KOPT-K1 (cell line): ENCODE measurements around the gene GPATCH2.
"Not testable (repeated sequence)": the region's sequence is repeated elsewhere in the genome, so short reads cannot be mapped to it uniquely, and the experiment has no call there.

ENCODE experiments used
- H3K27ac ChIP-seq: fragments of 200-600 bp; sonication (generic); 2 replicates; pipeline ENCODE4 v1.5.1; 2016; ENCODE audit warnings: antibody characterized with exemption, mild to moderate bottlenecking, low read depth, low read length; ENCODE audit not compliant: poor library complexity, severe bottlenecking
- H3K36me3 ChIP-seq: fragments of 200-600 bp; sonication (generic); 2 replicates; pipeline ENCODE4 v1.5.1; 2017; ENCODE audit warnings: antibody characterized with exemption, mild to moderate bottlenecking, low read length, moderate library complexity; ENCODE audit not compliant: insufficient read depth
- H3K9me3 ChIP-seq: fragments of 200-600 bp; sonication (generic); 2 replicates; pipeline ENCODE4 v1.5.1; 2017; ENCODE audit warnings: antibody characterized with exemption, low read length, mild to moderate bottlenecking; ENCODE audit not compliant: insufficient read depth, poor library complexity, severe bottlenecking

The GPATCH2 gene

GRCh38 chr1:217418269-217419193 is 212.4 kb downstream of the GPATCH2 start:
- Histone ChIP-seq H3K9me3 (no peaks in the 10 kb centered on the region), H3K27ac (no peak overlapping the region), H3K36me3 (no peaks in the 10 kb centered on the region)

DNA sequence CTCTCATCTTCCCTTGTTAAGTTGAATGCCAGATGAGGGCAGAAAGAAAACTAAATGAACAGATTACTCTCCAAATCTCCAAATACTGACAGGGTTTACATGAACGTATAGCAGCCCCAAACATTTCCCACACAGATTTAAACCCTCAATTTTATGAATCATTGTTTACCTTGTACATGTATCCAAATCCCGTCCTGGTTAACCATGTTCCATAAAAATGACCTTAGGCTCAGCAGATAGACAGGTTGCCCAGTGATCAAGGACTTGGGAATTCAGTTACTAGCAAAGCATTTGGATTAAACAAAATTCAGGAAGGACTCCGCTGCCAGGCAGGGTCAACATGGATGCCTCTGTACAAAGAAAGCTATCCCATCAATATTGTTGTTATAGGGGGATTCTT is 213.5 kb downstream of the GPATCH2 start:
- no peaks in the 10 kb centered on the region for H3K36me3 ChIP-seq
- H3K27ac ChIP-seq = no peak overlapping the region
- H3K9me3 ChIP-seq = no peaks in the 10 kb centered on the region

DNA sequence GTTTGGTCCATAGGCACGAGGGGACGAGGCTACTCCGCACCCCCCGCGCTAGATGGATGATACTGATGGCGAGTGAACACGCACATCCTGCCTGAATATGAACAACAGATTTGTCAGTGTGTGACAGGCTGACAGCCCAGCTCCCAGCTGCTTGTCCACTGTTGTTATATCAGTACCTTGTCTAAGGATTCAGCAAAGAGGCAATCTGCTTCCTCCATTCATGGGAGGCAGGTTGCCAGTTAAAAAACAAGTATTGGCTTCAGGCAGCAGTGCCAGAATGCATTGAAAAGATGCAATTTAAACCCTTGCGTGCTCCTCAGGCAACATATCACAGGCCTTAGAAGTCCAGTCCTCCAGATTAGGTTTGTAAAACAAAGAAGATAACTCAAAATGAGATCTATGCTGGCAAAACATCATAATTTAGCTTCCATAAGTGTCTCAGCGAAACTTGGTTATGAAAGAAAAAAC is 223.3 kb downstream of the GPATCH2 start:
- H3K36me3 ChIP-seq = no peaks in the 10 kb centered on the region
- no peak overlapping the region for H3K27ac ChIP-seq
- no peaks in the 10 kb centered on the region for H3K9me3 ChIP-seq

DNA sequence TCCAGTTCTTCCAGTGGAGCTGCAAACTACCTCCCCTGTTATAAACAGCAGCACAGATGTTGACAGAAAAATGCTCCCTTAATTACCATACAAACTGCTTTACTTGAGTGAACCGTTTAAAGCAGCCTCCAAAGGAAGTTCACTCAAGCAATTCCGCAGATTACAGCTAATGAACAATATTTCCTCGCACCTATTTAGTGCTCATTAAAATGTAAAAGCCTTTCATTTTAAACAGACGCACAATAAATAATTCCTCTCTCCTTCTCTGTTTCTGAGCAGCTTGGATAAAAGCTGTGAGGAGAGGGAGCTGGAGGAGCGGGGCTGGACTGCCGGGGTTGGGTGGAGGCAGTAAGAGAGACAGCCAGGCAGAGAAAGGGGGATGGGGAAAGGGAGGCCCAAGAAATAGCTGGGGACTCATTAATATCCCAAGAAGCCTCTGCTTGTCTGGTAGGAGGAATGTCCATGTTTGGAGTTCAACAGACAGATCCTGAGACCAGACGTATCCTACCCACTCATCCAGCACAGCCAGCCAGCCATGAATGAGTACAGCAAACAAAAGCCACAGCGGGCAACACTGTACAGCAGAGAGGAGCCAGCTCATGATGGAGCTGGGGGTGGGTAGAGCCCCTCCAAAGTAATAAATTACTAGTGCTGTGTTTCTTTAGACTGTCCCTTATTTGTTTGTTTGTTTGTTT is 227.7 kb downstream of the GPATCH2 start:
- Histone ChIP-seq H3K9me3 (no peaks in the 10 kb centered on the region), H3K36me3 (no peaks in the 10 kb centered on the region), H3K27ac (no peak overlapping the region)

DNA sequence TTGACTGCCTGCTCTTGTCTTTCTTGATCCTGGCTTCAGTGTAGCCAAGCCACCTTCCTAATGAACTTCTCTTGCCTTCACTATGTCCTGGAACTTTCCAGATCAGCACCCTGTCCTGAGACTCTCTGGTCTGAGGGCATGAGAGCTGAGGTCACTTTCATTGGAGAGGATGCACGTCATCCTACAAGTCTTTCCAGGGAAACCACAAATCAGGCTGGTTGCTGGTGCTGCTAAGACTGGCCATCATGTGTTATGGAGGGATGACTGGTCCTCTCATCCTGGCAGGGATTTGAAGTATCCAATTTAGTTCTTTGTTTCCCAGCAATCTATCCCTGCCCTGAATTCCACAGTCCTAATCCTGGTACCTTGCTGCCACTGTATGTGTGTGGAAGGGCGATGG is 228.6 kb downstream of the GPATCH2 start:
- Histone ChIP-seq H3K9me3 (no peaks in the 10 kb centered on the region), H3K27ac (no peak overlapping the region), H3K36me3 (no peaks in the 10 kb centered on the region)

GRCh38 chr1:217393896-217394295 is 237.0 kb downstream of the GPATCH2 start:
- no peaks in the 10 kb centered on the region for H3K36me3 ChIP-seq
- no peak overlapping the region for H3K27ac ChIP-seq
- H3K9me3 ChIP-seq = no peaks in the 10 kb centered on the region

- Histone ChIP-seq H3K27ac (no peak overlapping the region), H3K9me3 (no peaks in the 10 kb centered on the region), H3K36me3 (no peaks in the 10 kb centered on the region)
Observed at GRCh38 chr1:217392441-217392840, 238.4 kb downstream of the GPATCH2 start.

DNA sequence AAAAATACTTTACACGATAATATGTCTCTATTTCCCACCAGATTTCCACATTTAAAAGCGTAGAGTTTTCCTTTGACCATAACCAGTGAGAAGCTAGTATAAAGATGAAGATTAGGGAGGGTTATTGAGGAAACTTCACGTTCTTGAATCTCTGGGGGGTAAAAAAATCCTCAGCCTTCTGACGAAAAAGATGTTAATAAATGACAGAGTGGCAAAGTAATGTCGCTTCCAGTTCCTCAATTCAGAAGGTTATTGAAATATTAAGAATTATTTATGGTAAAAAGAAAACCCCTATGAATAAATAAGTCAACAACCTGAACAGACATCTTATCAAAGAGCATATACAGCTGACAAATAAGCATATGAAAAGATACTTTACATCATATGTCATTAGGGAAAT is 241.0 kb downstream of the GPATCH2 start:
- Histone ChIP-seq H3K27ac (no peak overlapping the region), H3K9me3 (no peaks in the 10 kb centered on the region), H3K36me3 (no peaks in the 10 kb centered on the region)

DNA sequence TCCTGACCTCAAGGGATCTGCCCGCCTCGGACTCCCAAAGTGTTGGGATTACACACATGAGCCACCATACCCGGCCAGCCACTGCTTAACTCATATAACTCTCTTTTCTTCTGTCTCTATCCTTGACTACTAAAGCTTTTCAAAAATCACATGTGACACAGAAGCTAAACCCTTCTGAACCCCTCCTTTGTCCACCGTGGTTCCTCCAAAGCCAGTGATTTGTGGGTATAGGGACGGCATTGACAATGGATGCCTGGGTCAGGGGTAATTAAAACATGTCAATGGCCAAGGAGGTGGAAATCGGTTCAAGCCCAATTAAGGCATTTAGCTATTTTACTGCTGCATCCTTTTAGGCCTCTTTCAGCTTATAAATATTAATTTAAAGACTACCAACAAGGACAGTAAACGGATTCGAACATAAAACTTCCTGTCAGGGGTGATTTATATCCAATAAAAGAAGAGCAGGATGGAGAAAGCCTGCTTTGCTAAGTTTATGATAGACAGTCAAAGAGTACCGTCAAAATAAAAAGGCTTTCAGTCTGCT is 242.3 kb downstream of the GPATCH2 start:
- Histone ChIP-seq H3K36me3 (no peaks in the 10 kb centered on the region), H3K27ac (no peak overlapping the region), H3K9me3 (no peaks in the 10 kb centered on the region)

GRCh38 chr1:217381773-217382172 is 249.1 kb downstream of the GPATCH2 start:
- H3K9me3 ChIP-seq = peaks cover 15% of the 10 kb centered on the region
- H3K27ac ChIP-seq, H3K36me3 ChIP-seq: not testable (repeated sequence)

GRCh38 chr1:217379804-217380203 is 251.1 kb downstream of the GPATCH2 start:
- H3K9me3 ChIP-seq = peaks cover 17% of the 10 kb centered on the region
- not testable (repeated sequence) for H3K27ac ChIP-seq, H3K36me3 ChIP-seq

- Histone ChIP-seq H3K9me3 (peaks cover 22% of the 10 kb centered on the region), H3K36me3 (no peaks in the 10 kb centered on the region), H3K27ac (no peak overlapping the region)
Observed at GRCh38 chr1:217379336-217379735, 251.6 kb downstream of the GPATCH2 start.
